ENCODE measurements around the gene KRTAP4-11. TPM values are rescaled to one million over a fixed set of nuclear protein-coding genes. Genes with fewer than 3 reads are reported as not detected.
"Not testable (repeated sequence)": the region's sequence is repeated elsewhere in the genome, so short reads cannot be mapped to it uniquely, and the experiment has no call there.

Gene KRTAP4-11
- total RNA-seq, 1 experiment from 2014 or later = not detected

- Histone ChIP-seq H3K27ac (ENCODE audit: insufficient read length, low read depth, low read length) (no peak within 1 kb of the TSS), H2BK120ac (ENCODE audit: low read depth, low read length, poor library complexity, severe bottlenecking) (no peak within 1 kb of the TSS), H3K9me3 (ENCODE audit: control insufficient read depth, low read depth, low read length) (peaks cover 7% of the 10 kb centered on the region), H3K79me2 (ENCODE audit: insufficient read depth, low read length) (no peaks in the 10 kb centered on the region), H2BK12ac (ENCODE audit: insufficient read length, low read depth, low read length) (no peak within 1 kb of the TSS), H3K4me1 (ENCODE audit: insufficient read depth, low read length) (no peaks in the 10 kb centered on the region), H3K27me3 (ENCODE audit: insufficient read depth, low read length) (no peaks in the 10 kb centered on the region), H3K4ac (ENCODE audit: low read depth, low read length) (no peak within 1 kb of the TSS), H4K5ac (ENCODE audit: insufficient read length, low read depth, low read length) (no peak within 1 kb of the TSS), H3K79me1 (ENCODE audit: insufficient read depth, low read depth, low read length, poor library complexity, severe bottlenecking) (no peaks in the 10 kb centered on the region), H3K18ac (ENCODE audit: insufficient read length, low read depth, low read length) (no peak within 1 kb of the TSS), H3K9ac (ENCODE audit: extremely low read depth, insufficient read length, low read length) (no peak within 1 kb of the TSS), H4K8ac (replicated peaks; ENCODE audit: insufficient read length, low read depth, low read length) (no peak within 1 kb of the TSS), H2BK20ac (ENCODE audit: low read depth, low read length, poor library complexity, severe bottlenecking) (no peak within 1 kb of the TSS), H3K23ac (ENCODE audit: insufficient read length, low read depth, low read length) (no peak within 1 kb of the TSS), H3K56ac (ENCODE audit: insufficient read length, low read depth, low read length) (no peak within 1 kb of the TSS), H3K14ac (ENCODE audit: insufficient read depth, low read length) (no peak within 1 kb of the TSS), H2AK5ac (ENCODE audit: insufficient read length, low read length) (no peak within 1 kb of the TSS), H3K4me2 (ENCODE audit: insufficient read depth, insufficient read length, low read length) (no peak within 1 kb of the TSS), H3K23me2 (ENCODE audit: insufficient read length, low read depth, low read length, poor library complexity, severe bottlenecking) (no peaks in the 10 kb centered on the region), H4K91ac (ENCODE audit: insufficient read length, low read depth, low read length) (no peak within 1 kb of the TSS), H4K20me1 (ENCODE audit: control insufficient read depth, insufficient read depth, insufficient read length) (no peaks in the 10 kb centered on the region), H2BK5ac (ENCODE audit: insufficient read length, low read length) (no peak within 1 kb of the TSS), H2BK15ac (ENCODE audit: low read depth, low read length) (no peak within 1 kb of the TSS), H3T11ph (ENCODE audit: low read length) (no peak within 1 kb of the TSS), H2AFZ (ENCODE audit: low read length) (no peak within 1 kb of the TSS)
- peaks cover 2% of the 10 kb centered on the region for H3K27me3 Mint-ChIP-seq (ENCODE audit: low read depth)
- no peak for TF ChIP-seq CTCF (conservative IDR thresholded peaks at IDR 0.05)
- H3K9me3 Mint-ChIP-seq = peaks cover 31 to 42% of the 10 kb centered on the region in 2 experiments
- DNase-seq = no peak
- WGBS (ENCODE audit: extremely low coverage, insufficient read length, low lambda C conversion rate) = no CpG with 5 or more reads among the region's 6 CpGs
- H3K4me1 Mint-ChIP-seq = no peaks in the 10 kb centered on the region
- H3K27ac Mint-ChIP-seq = no peak within 1 kb of the TSS
- no peak within 1 kb of the TSS for H3K4me3 Mint-ChIP-seq
- peaks cover 14 to 39% (median 23%) of the 10 kb centered on the region in 3 experiments for H3K36me3 Mint-ChIP-seq (ENCODE audit: insufficient read depth in 1 of 3, low read depth in 3 of 3)
Measured at GRCh38 chr17:41140360-41141131, 22.4 kb upstream of the KRTAP4-11 start, which contains the start of gene KRTAP4-6. Gene KRTAP4-6, minus strand, starts transcription at chr17:41140544. Its CDS starts 57 bp downstream, at chr17:41140487.

- H3K27me3 Mint-ChIP-seq (ENCODE audit: low read depth); H3K4me2 ChIP-seq (ENCODE audit: insufficient read depth, insufficient read length, low read length); H2AFZ ChIP-seq (ENCODE audit: low read length); H3K4me1 Mint-ChIP-seq; H2BK120ac ChIP-seq (ENCODE audit: low read depth, low read length, poor library complexity, severe bottlenecking); H3K79me2 ChIP-seq (ENCODE audit: insufficient read depth, low read length); H3K4me1 ChIP-seq (ENCODE audit: insufficient read depth, low read length); H3K23ac ChIP-seq (ENCODE audit: insufficient read length, low read depth, low read length); H2BK15ac ChIP-seq (ENCODE audit: low read depth, low read length); H3K9ac ChIP-seq (ENCODE audit: extremely low read depth, insufficient read length, low read length); H3K27me3 ChIP-seq (ENCODE audit: insufficient read depth, low read length); H3K4me3 Mint-ChIP-seq; H3K4ac ChIP-seq (ENCODE audit: low read depth, low read length); H3K56ac ChIP-seq (ENCODE audit: insufficient read length, low read depth, low read length); H4K8ac ChIP-seq (replicated peaks; ENCODE audit: insufficient read length, low read depth, low read length); H4K91ac ChIP-seq (ENCODE audit: insufficient read length, low read depth, low read length); H2BK20ac ChIP-seq (ENCODE audit: low read depth, low read length, poor library complexity, severe bottlenecking); H3K79me1 ChIP-seq (ENCODE audit: insufficient read depth, low read depth, low read length, poor library complexity, severe bottlenecking); H3T11ph ChIP-seq (ENCODE audit: low read length); H3K27ac Mint-ChIP-seq; H2AK5ac ChIP-seq (ENCODE audit: insufficient read length, low read length); H3K23me2 ChIP-seq (ENCODE audit: insufficient read length, low read depth, low read length, poor library complexity, severe bottlenecking); H4K5ac ChIP-seq (ENCODE audit: insufficient read length, low read depth, low read length); H4K20me1 ChIP-seq (ENCODE audit: control insufficient read depth, insufficient read depth, insufficient read length); H3K9me3 ChIP-seq (ENCODE audit: control insufficient read depth, low read depth, low read length); H3K18ac ChIP-seq (ENCODE audit: insufficient read length, low read depth, low read length); H2BK5ac ChIP-seq (ENCODE audit: insufficient read length, low read length); DNase-seq; H3K14ac ChIP-seq (ENCODE audit: insufficient read depth, low read length); H3K27ac ChIP-seq (ENCODE audit: insufficient read length, low read depth, low read length); H2BK12ac ChIP-seq (ENCODE audit: insufficient read length, low read depth, low read length): not testable (repeated sequence)
- peaks cover 13 to 35% (median 23%) of the 10 kb centered on the region in 3 experiments for H3K36me3 Mint-ChIP-seq (ENCODE audit: insufficient read depth in 1 of 3, low read depth in 3 of 3)
- peaks cover 31 to 40% of the 10 kb centered on the region in 2 experiments for H3K9me3 Mint-ChIP-seq
- no CpG with 5 or more reads among the region's 12 CpGs for WGBS (ENCODE audit: extremely low coverage, insufficient read length, low lambda C conversion rate)
Measured at GRCh38 chr17:41139865-41140264, 21.7 kb upstream of the KRTAP4-11 start.

All from H9 (cell line).